ENCODE results near the gene SQSTM1. TPM values are rescaled to one million over a fixed set of nuclear protein-coding genes. Genes with fewer than 3 reads are reported as not detected.

Gene SQSTM1
- total and polyA plus RNA-seq, 2 of the 8 experiments (the other 6 are each of a cell fraction or from before 2014, with no cell fraction given) = 78.6 to 110 TPM

- no peak overlapping the region for H2BK20ac ChIP-seq (ENCODE audit: low read length)
- H2AFZ ChIP-seq (ENCODE audit: low read length) = no peak overlapping the region
- H3K27ac ChIP-seq (ENCODE audit: low read depth, low read length) = no peak overlapping the region
- no peak overlapping the region for H3K18ac ChIP-seq (ENCODE audit: extremely low read depth, low read length)
- no peak overlapping the region for H3K9ac ChIP-seq (replicated peaks in 1 of 4; ENCODE audit: extremely low read depth in 1 of 4, low read depth in 3 of 4, low read length in 3 of 4)
- no peak overlapping the region for H3K23ac ChIP-seq (ENCODE audit: insufficient read length)
- no peak overlapping the region for H4K8ac ChIP-seq (ENCODE audit: extremely low read depth, insufficient read depth, low read length)
- no peak for TF ChIP-seq TAF7 (optimal IDR thresholded peaks at IDR 0.05; ENCODE audit: borderline replicate concordance, low read depth, low read length)
- no peak for TF ChIP-seq YY1 (IDR thresholded peaks at IDR 0.05; ENCODE audit: low read depth, low read length)
- no peak for TF ChIP-seq CBX8 (IDR thresholded peaks at IDR 0.05; ENCODE audit: borderline replicate concordance, low read depth, low read length)
- no peak for TF ChIP-seq CBX5 (IDR thresholded peaks at IDR 0.05; ENCODE audit: low read depth, low read length)
- TF ChIP-seq, protein P1, sequence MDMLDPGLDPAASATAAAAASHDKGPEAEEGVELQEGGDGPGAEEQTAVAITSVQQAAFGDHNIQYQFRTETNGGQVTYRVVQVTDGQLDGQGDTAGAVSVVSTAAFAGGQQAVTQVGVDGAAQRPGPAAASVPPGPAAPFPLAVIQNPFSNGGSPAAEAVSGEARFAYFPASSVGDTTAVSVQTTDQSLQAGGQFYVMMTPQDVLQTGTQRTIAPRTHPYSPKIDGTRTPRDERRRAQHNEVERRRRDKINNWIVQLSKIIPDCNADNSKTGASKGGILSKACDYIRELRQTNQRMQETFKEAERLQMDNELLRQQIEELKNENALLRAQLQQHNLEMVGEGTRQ (IDR thresholded peaks at IDR 0.05; ENCODE audit: low read length) = no peak
- TF ChIP-seq TBP (IDR thresholded peaks at IDR 0.05; ENCODE audit: low read depth, low read length) = no peak
- TF ChIP-seq ATF2 (IDR thresholded peaks at IDR 0.05; ENCODE audit: low read length) = no peak
- no peak for TF ChIP-seq HDAC6 (IDR thresholded peaks at IDR 0.05; ENCODE audit: low read depth, low read length)
- no peak overlapping the region for H2AK5ac ChIP-seq (ENCODE audit: low read depth, low read length)
- H2BK120ac ChIP-seq (replicated peaks; ENCODE audit: low read depth, low read length) = no peak overlapping the region
- H3K9me3 ChIP-seq (ENCODE audit: insufficient read depth in 2 of 2, low read depth in 1 of 2, low read length in 1 of 2) = peaks cover 4 to 5% of the 10 kb centered on the region in 2 experiments; a peak in 1 of 4 replicates
- FAIRE-seq (no peak), DNase-seq (ENCODE audit: low read depth in 1 of 2, low spot score in 2 of 2) (no peak)
- no peak overlapping the region for H2BK12ac ChIP-seq (ENCODE audit: low read depth, low read length)
- H3K4ac ChIP-seq (replicated peaks; ENCODE audit: insufficient read length, low read depth, low read length) = no peak overlapping the region
- no peak overlapping the region for H3K56ac ChIP-seq (replicated peaks; ENCODE audit: insufficient read length, low read depth, low read length)
- 90% methylated on average over 6 of the region's 6 CpGs; no CpG with 5 or more reads in 1 of the 2 experiments for WGBS, 2 experiments (ENCODE audit: extremely low coverage in 1 of 2, insufficient coverage in 1 of 2, insufficient read length in 1 of 2, insufficient replicate concordance in 2 of 2, low coverage in 1 of 2, low lambda C conversion rate in 2 of 2, missing lambda C conversion rate in 1 of 2)
- no peaks in the 10 kb centered on the region for H3K27me3 ChIP-seq (replicated peaks in 1 of 4; ENCODE audit: control insufficient read depth in 3 of 4, extremely low read depth in 1 of 4, insufficient read depth in 3 of 4, low read length in 3 of 4)
- H3K14ac ChIP-seq (ENCODE audit: insufficient read length) = no peak overlapping the region
- no peaks in the 10 kb centered on the region for H3K79me2 ChIP-seq (ENCODE audit: control insufficient read depth in 1 of 2, insufficient read depth in 2 of 2, low read length in 2 of 2)
- H4K20me1 ChIP-seq (replicated peaks in 1 of 2; ENCODE audit: control insufficient read depth in 1 of 2, insufficient read depth in 2 of 2, low read length in 2 of 2) = peaks cover 0 to 5% of the 10 kb centered on the region in 2 experiments
- CTCF ChIA-PET (ENCODE audit: partially characterized antibody) = interaction anchor here (1.0 to 8.0 kb wide), 3 partner anchors 13 to 35 kb away, joined by 3 to 67 read pairs (median 3); no protein-coding TSS in a partner anchor
- H3K4me2 ChIP-seq (ENCODE audit: insufficient read depth in 1 of 2, low read depth in 2 of 2, low read length in 2 of 2) = no peak overlapping the region
- no peaks in the 10 kb centered on the region for H3K23me2 ChIP-seq (ENCODE audit: low read depth, low read length)
- no peak overlapping the region for H4K5ac ChIP-seq (ENCODE audit: insufficient read length, low read depth, low read length)
- H2BK15ac ChIP-seq (ENCODE audit: low read length) = no peak overlapping the region
- POLR2A ChIA-PET (ENCODE audit: partially characterized antibody) = interaction anchor here (0.5 to 1.0 kb wide), 3 partner anchors 8 to 505 kb away, joined by 3 to 4 read pairs (median 3); no protein-coding TSS in a partner anchor
- H2BK5ac ChIP-seq (ENCODE audit: low read depth, low read length) = no peak overlapping the region
- no peaks in the 10 kb centered on the region for H3K79me1 ChIP-seq (ENCODE audit: low read depth, low read length)
- no peak overlapping the region for H3K4me3 ChIP-seq (ENCODE audit: extremely low read depth in 1 of 4, insufficient read depth in 2 of 4, low read depth in 3 of 4, low read length in 4 of 4)
- no peaks in the 10 kb centered on the region; a peak in 1 of 7 replicates for H3K4me1 ChIP-seq (replicated peaks in 1 of 4; ENCODE audit: control insufficient read depth in 3 of 4, insufficient read depth in 4 of 4, low read length in 3 of 4)
- H4K91ac ChIP-seq (replicated peaks; ENCODE audit: insufficient read length, low read length) = no peak overlapping the region
- peaks cover 0 to 29% (median 11%) of the 10 kb centered on the region in 4 experiments; a peak in 6 of 8 replicates for H3K36me3 ChIP-seq (ENCODE audit: control insufficient read depth in 2 of 4, insufficient read depth in 4 of 4, low read length in 3 of 4)
Observed at GRCh38 chr5:179867079-179867465, 46.4 kb downstream of the SQSTM1 start.

Data from H1 (cell line).